ENCODE measurements around the gene SLC6A9. TPM values are rescaled to one million over a fixed set of nuclear protein-coding genes. Genes with fewer than 3 reads are reported as not detected.

The SLC6A9 gene
- total RNA-seq, 1 experiment from 2014 or later = 30.1 TPM

DNA sequence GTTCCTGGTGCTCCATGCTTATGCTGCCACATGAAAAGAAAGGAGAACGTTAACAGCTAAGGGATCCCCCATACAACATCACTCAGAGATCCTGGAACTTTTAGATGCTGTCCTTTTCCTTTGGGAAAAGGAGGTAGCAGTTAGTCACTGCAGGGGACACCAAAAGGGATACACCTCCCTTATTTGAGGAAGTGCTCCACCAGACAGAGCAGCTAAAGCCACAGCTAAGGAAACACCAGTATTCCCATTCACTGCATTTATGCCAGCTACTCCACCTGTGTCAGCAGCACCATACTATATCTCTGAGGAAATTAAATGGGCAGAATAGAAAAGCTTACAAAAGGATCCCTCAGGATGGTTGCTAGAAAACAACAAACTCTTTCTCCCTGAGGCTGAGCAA is 26.0 kb upstream of the SLC6A9 start:
- Histone ChIP-seq H3K23me2 (ENCODE audit: insufficient read length, low read depth, low read length, poor library complexity, severe bottlenecking) (no peaks in the 10 kb centered on the region), H3K4me2 (ENCODE audit: insufficient read depth, insufficient read length, low read length) (no peak overlapping the region), H3K56ac (ENCODE audit: insufficient read length, low read depth, low read length) (no peak overlapping the region), H3K4ac (ENCODE audit: low read depth, low read length) (no peak overlapping the region), H2AFZ (ENCODE audit: low read length) (no peak overlapping the region), H2BK15ac (ENCODE audit: low read depth, low read length) (no peak overlapping the region), H3K79me2 (ENCODE audit: insufficient read depth, low read length) (no peaks in the 10 kb centered on the region), H3K9me3 (ENCODE audit: control insufficient read depth, low read depth, low read length) (no peaks in the 10 kb centered on the region), H4K20me1 (ENCODE audit: control insufficient read depth, insufficient read depth, insufficient read length) (no peaks in the 10 kb centered on the region), H3K14ac (ENCODE audit: insufficient read depth, low read length) (no peak overlapping the region), H3T11ph (ENCODE audit: low read length) (no peak overlapping the region), H4K8ac (replicated peaks; ENCODE audit: insufficient read length, low read depth, low read length) (no peak overlapping the region), H3K9ac (ENCODE audit: extremely low read depth, insufficient read length, low read length) (no peak overlapping the region), H2BK12ac (ENCODE audit: insufficient read length, low read depth, low read length) (no peak overlapping the region), H2BK120ac (ENCODE audit: low read depth, low read length, poor library complexity, severe bottlenecking) (no peak overlapping the region), H2AK5ac (ENCODE audit: insufficient read length, low read length) (no peak overlapping the region), H4K91ac (ENCODE audit: insufficient read length, low read depth, low read length) (no peak overlapping the region), H2BK5ac (ENCODE audit: insufficient read length, low read length) (no peak overlapping the region), H4K5ac (ENCODE audit: insufficient read length, low read depth, low read length) (no peak overlapping the region), H3K79me1 (ENCODE audit: insufficient read depth, low read depth, low read length, poor library complexity, severe bottlenecking) (no peaks in the 10 kb centered on the region), H2BK20ac (ENCODE audit: low read depth, low read length, poor library complexity, severe bottlenecking) (no peak overlapping the region), H3K18ac (ENCODE audit: insufficient read length, low read depth, low read length) (no peak overlapping the region), H3K4me1 (ENCODE audit: insufficient read depth, low read length) (peaks cover 2% of the 10 kb centered on the region; the same call in 1 of the 2 replicates), H3K27ac (ENCODE audit: insufficient read length, low read depth, low read length) (no peak overlapping the region), H3K23ac (ENCODE audit: insufficient read length, low read depth, low read length) (no peak overlapping the region), H3K27me3 (ENCODE audit: insufficient read depth, low read length) (no peaks in the 10 kb centered on the region)
- Mint-ChIP-seq H3K9me3 (no peaks in the 10 kb centered on the region), H3K36me3 (ENCODE audit: insufficient read depth in 1 of 3, low read depth in 3 of 3) (no peaks in the 10 kb centered on the region), H3K27me3 (ENCODE audit: low read depth) (peaks cover 48% of the 10 kb centered on the region), H3K4me1 (peaks cover 0 to 13% of the 10 kb centered on the region in 2 experiments; a peak in 2 of 4 replicates), H3K27ac (no peak overlapping the region), H3K4me3 (no peak overlapping the region)
- TF ChIP-seq, protein P1, sequence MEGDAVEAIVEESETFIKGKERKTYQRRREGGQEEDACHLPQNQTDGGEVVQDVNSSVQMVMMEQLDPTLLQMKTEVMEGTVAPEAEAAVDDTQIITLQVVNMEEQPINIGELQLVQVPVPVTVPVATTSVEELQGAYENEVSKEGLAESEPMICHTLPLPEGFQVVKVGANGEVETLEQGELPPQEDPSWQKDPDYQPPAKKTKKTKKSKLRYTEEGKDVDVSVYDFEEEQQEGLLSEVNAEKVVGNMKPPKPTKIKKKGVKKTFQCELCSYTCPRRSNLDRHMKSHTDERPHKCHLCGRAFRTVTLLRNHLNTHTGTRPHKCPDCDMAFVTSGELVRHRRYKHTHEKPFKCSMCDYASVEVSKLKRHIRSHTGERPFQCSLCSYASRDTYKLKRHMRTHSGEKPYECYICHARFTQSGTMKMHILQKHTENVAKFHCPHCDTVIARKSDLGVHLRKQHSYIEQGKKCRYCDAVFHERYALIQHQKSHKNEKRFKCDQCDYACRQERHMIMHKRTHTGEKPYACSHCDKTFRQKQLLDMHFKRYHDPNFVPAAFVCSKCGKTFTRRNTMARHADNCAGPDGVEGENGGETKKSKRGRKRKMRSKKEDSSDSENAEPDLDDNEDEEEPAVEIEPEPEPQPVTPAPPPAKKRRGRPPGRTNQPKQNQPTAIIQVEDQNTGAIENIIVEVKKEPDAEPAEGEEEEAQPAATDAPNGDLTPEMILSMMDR (conservative IDR thresholded peaks at IDR 0.05) = no peak
- no peak for DNase-seq
- no CpG with 5 or more reads among the region's 1 CpG for WGBS (ENCODE audit: extremely low coverage, insufficient read length, low lambda C conversion rate)

All from H9 (cell line).